Ascending aorta (tissue), 2 donors: ENCODE measurements around the gene ALDH3A2. TPM values are rescaled to one million over a fixed set of nuclear protein-coding genes. Genes with fewer than 3 reads are reported as not detected.

ENCODE experiments used
- DNase-seq, 2 donors: peaks; one replicate each; pipeline ENCODE4 v3.0.0-alpha.2; 2019; ENCODE audit warnings: low spot score in 2 of 2
- H3K27ac ChIP-seq, 2 donors: fragments of 200-600 bp; sonication (generic); one replicate each; pipeline ENCODE4 v1.5.1; 2016 to 2017; ENCODE audit warnings: mild to moderate bottlenecking in 1 of 2
- H3K27me3 ChIP-seq: fragments of 200-600 bp; sonication (generic); one replicate; pipeline ENCODE4 v1.5.1; 2017
- H3K36me3 ChIP-seq, 2 donors: fragments of 200-600 bp; sonication (generic); one replicate each; pipeline ENCODE4 v1.5.1; 2016
- H3K4me1 ChIP-seq, 2 donors: fragments of 200-600 bp; sonication (generic); one replicate each; pipeline ENCODE4 v1.5.1; 2016 to 2017; ENCODE audit warnings: mild to moderate bottlenecking in 1 of 2
- H3K4me3 ChIP-seq, 2 donors: fragments of 200-600 bp; sonication (generic); one replicate each; pipeline ENCODE4 v1.5.1; 2016 to 2017; ENCODE audit warnings: mild to moderate bottlenecking in 1 of 2
- H3K9me3 ChIP-seq, 2 donors: fragments of 200-600 bp; sonication (generic); one replicate each; pipeline ENCODE4 v1.5.1; 2016
- intact Hi-C: fragments of 100-400 bp; cut with DNase I; formaldehyde crosslinking; loops from one replicate; pipeline ENCODE4 v1.15.1; 2023
- total RNA-seq: library from RNA; depleted of rRNA; stranded (reverse); fragments of >200 nt; gene quantifications from one replicate; pipeline ENCODE4 v1.1.0, GENCODE V29; 2016
- TF ChIP-seq, protein P1 (sequence below), 3 experiments: fragments of 200-600 bp in 2 of 3; fragments of 450-650 bp in 1 of 3; sonication (generic) in 2 of 3; IDR thresholded peaks; one replicate each; pipeline ENCODE4 v1.5.1; 2016 to 2019; ENCODE audit warnings: antibody characterized with exemption in 3 of 3, mild to moderate bottlenecking in 1 of 3, moderate library complexity in 1 of 3

Gene ALDH3A2
- total RNA-seq, 1 donor from 2014 or later, result 189 TPM

DNA sequence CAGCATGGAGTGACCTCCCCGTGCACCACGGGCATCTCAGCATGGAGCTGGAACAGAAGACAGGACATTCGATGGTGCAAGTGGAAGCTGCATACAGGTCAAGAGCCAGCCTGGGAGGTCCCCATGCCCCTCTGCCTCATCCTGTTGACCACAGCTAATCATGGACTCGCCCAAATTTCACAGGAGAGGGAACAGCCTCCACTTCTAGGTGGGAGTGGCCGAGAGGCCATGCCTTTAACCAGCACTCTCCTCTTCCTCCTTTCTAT lies 71.6 kb downstream of the ALDH3A2 start:
- TF ChIP-seq, protein P1, sequence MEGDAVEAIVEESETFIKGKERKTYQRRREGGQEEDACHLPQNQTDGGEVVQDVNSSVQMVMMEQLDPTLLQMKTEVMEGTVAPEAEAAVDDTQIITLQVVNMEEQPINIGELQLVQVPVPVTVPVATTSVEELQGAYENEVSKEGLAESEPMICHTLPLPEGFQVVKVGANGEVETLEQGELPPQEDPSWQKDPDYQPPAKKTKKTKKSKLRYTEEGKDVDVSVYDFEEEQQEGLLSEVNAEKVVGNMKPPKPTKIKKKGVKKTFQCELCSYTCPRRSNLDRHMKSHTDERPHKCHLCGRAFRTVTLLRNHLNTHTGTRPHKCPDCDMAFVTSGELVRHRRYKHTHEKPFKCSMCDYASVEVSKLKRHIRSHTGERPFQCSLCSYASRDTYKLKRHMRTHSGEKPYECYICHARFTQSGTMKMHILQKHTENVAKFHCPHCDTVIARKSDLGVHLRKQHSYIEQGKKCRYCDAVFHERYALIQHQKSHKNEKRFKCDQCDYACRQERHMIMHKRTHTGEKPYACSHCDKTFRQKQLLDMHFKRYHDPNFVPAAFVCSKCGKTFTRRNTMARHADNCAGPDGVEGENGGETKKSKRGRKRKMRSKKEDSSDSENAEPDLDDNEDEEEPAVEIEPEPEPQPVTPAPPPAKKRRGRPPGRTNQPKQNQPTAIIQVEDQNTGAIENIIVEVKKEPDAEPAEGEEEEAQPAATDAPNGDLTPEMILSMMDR (IDR thresholded peaks at IDR 0.05), result no peak
- Histone ChIP-seq H3K36me3 (no peaks in the 10 kb centered on the region), H3K27ac (no peak overlapping the region), H3K9me3 (no peaks in the 10 kb centered on the region), H3K4me3 (no peak overlapping the region), H3K27me3 (no peaks in the 10 kb centered on the region), H3K4me1 (no peaks in the 10 kb centered on the region)
- DNase-seq, result no peak
- intact Hi-C loops, result no loop called here

GRCh38 chr17:19720631-19721426 lies 72.3 kb downstream of the ALDH3A2 start:
- intact Hi-C loops, result no loop called here
- Histone ChIP-seq H3K9me3 (no peaks in the 10 kb centered on the region), H3K27ac (no peak overlapping the region), H3K27me3 (no peaks in the 10 kb centered on the region), H3K4me3 (no peak overlapping the region), H3K36me3 (no peaks in the 10 kb centered on the region), H3K4me1 (no peaks in the 10 kb centered on the region)
- TF ChIP-seq, protein P1 (IDR thresholded peaks at IDR 0.05), result no peak
- no peak for DNase-seq

GRCh38 chr17:19723964-19724363 lies 75.4 kb downstream of the ALDH3A2 start:
- no peaks in the 10 kb centered on the region for H3K9me3 ChIP-seq
- peak in 1 of 2 donors; percentile 58 for DNase-seq
- H3K4me3 ChIP-seq, result peak overlapping the region in 1 of 2 donors; percentile 61
- peak overlapping the region; percentile 58 to 61 for H3K27ac ChIP-seq
- H3K27me3 ChIP-seq, result no peaks in the 10 kb centered on the region
- no peaks in the 10 kb centered on the region for H3K36me3 ChIP-seq
- peaks cover 8 to 12% of the 10 kb centered on the region in 2 donors for H3K4me1 ChIP-seq
- TF ChIP-seq, protein P1 (IDR thresholded peaks at IDR 0.05), result no peak
- intact Hi-C loops, result no loop called here

DNA sequence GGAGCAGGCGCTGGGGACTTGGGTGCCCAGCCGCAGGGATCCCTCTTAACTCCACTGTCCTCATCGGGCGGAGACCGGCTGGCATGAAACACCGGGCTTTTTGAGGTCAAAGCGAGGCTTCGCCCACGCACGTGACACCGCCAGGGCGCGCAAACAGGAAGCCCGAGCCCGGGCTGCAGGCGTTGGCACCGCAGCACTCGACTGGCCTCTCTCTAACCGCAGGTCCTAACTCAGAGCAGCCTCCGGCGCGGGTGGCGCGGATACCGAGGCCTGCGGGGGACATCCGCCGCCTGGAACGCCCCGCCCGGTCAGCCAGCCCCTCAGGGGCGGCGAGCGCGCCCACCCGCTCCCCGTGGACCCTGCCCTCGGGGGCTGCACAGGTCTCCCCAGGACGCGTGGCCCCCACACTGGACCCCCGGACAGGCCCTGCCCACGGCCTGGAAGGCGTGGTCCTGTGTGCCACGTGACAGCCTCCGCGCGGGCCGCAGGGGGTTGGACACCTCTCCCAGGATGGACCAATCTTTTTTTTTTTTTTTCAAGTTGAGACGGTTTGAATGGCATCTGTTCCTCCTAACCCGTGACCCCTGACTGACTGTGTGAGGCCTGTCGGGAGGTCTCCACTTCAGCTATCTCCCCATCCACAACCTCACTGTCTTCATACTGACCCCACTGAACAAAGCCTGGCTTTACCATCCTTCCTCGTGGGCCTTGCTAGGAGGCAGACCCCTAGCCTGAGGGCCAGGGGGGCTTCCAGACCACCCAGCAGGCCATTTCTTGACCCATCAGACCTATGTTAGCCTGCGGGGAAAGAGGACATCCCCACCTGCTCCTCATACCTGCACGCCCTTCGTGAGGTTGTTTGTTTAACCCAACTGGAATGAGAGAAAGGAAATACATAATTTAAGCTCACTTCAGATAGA lies 76.2 kb downstream of the ALDH3A2 start:
- intact Hi-C loops, result no loop called here
- Histone ChIP-seq H3K4me1 (peaks cover 8 to 12% of the 10 kb centered on the region in 2 donors), H3K27me3 (no peaks in the 10 kb centered on the region), H3K4me3 (peak overlapping the region in 1 of 2 donors; percentile 61), H3K36me3 (no peaks in the 10 kb centered on the region), H3K9me3 (no peaks in the 10 kb centered on the region), H3K27ac (peak overlapping the region; percentile 58 to 61)
- TF ChIP-seq, protein P1 (IDR thresholded peaks at IDR 0.05), result no peak
- DNase-seq, result peak; percentile 47 to 84

DNA sequence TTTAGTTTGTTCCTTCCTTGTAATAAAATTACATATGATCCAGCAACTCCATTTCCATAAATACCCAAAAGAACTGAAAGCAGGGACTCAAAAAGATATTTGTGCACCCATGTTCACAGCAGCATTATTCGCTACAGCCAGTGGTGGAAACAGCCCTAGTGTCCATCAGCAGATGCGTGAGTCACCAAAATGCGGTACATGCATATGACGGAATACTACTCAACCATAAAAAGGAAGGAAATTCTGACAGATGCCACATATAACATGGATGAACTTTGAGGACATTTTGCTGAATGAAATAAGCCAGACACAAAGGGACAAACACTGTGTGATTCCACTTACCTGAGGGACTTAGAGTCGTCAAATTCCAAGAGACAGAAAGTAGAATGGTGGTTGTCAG lies 76.9 kb downstream of the ALDH3A2 start:
- Histone ChIP-seq H3K27ac (no peak overlapping the region), H3K4me1 (peaks cover 8 to 12% of the 10 kb centered on the region in 2 donors), H3K27me3 (no peaks in the 10 kb centered on the region), H3K4me3 (no peak overlapping the region), H3K9me3 (no peaks in the 10 kb centered on the region), H3K36me3 (no peaks in the 10 kb centered on the region)
- no peak for DNase-seq
- intact Hi-C loops, result no loop called here
- TF ChIP-seq, protein P1 (IDR thresholded peaks at IDR 0.05), result no peak
